ENCODE data around the gene RPUSD3. TPM values are rescaled to one million over a fixed set of nuclear protein-coding genes. Genes with fewer than 3 reads are reported as not detected.

The RPUSD3 gene
- total RNA-seq, 1 donor from 2014 or later = 30.5 TPM

GRCh38 chr3:9834520-9835380 lies 9.1 kb downstream of the RPUSD3 start:
- H3K79me2 ChIP-seq (ENCODE audit: low read depth) = no peaks in the 10 kb centered on the region
- no peaks in the 10 kb centered on the region for H3K4me1 ChIP-seq
- H3K27me3 ChIP-seq = no peaks in the 10 kb centered on the region
- TF ChIP-seq CTCF (IDR thresholded peaks at IDR 0.05) (no peak), EZH2phosphoT487 (IDR thresholded peaks at IDR 0.05) (no peak), EZH2 (IDR thresholded peaks at IDR 0.05) (no peak)
- H4K20me1 ChIP-seq (ENCODE audit: low read depth) = no peaks in the 10 kb centered on the region
- no peaks in the 10 kb centered on the region for H3K36me3 ChIP-seq
- no peaks in the 10 kb centered on the region for H3F3A ChIP-seq (ENCODE audit: low read depth)
- Mint-ChIP-seq H3K27me3 (ENCODE audit: insufficient read depth, low read depth) (peaks cover 2% of the 10 kb centered on the region), H3K36me3 (peaks cover 9% of the 10 kb centered on the region), H3K4me3 (no peak overlapping the region), H3K9me3 (no peaks in the 10 kb centered on the region), H3K4me1 (no peaks in the 10 kb centered on the region), H3K27ac (no peak overlapping the region)
- DNase-seq (ENCODE audit: low spot score) = no peak
- H3K9me3 ChIP-seq (ENCODE audit: low read depth) = no peaks in the 10 kb centered on the region
- H3K4me2 ChIP-seq = no peak overlapping the region
- no peak overlapping the region for H3K9ac ChIP-seq
- H3K27ac ChIP-seq = no peak overlapping the region
- H3K4me3 ChIP-seq = no peak overlapping the region
- no peak overlapping the region for H2AFZ ChIP-seq (replicated peaks)

GRCh38 chr3:9833078-9833477 lies 10.7 kb downstream of the RPUSD3 start:
- no peak overlapping the region for H3K4me3 ChIP-seq
- H3K4me2 ChIP-seq = no peak overlapping the region
- no peaks in the 10 kb centered on the region for H3K27me3 ChIP-seq
- H2AFZ ChIP-seq (replicated peaks) = no peak overlapping the region
- no peaks in the 10 kb centered on the region for H3K9me3 Mint-ChIP-seq
- no peaks in the 10 kb centered on the region for H3F3A ChIP-seq (ENCODE audit: low read depth)
- H3K27ac Mint-ChIP-seq = no peak overlapping the region
- TF ChIP-seq EZH2 (IDR thresholded peaks at IDR 0.05) (no peak), EZH2phosphoT487 (IDR thresholded peaks at IDR 0.05) (no peak), CTCF (IDR thresholded peaks at IDR 0.05) (no peak)
- DNase-seq (ENCODE audit: low spot score) = no peak
- no peaks in the 10 kb centered on the region for H3K27me3 Mint-ChIP-seq (ENCODE audit: insufficient read depth, low read depth)
- no peak overlapping the region for H3K9ac ChIP-seq
- H3K4me1 Mint-ChIP-seq = no peaks in the 10 kb centered on the region
- no peaks in the 10 kb centered on the region for H3K4me1 ChIP-seq
- no peaks in the 10 kb centered on the region for H3K36me3 ChIP-seq
- no peak overlapping the region for H3K4me3 Mint-ChIP-seq
- peaks cover 9% of the 10 kb centered on the region for H3K36me3 Mint-ChIP-seq
- H3K9me3 ChIP-seq (ENCODE audit: low read depth) = no peaks in the 10 kb centered on the region
- H3K27ac ChIP-seq = no peak overlapping the region
- H4K20me1 ChIP-seq (ENCODE audit: low read depth) = no peaks in the 10 kb centered on the region
- H3K79me2 ChIP-seq (ENCODE audit: low read depth) = no peaks in the 10 kb centered on the region

GRCh38 chr3:9831253-9831652 lies 12.6 kb downstream of the RPUSD3 start:
- H3K4me3 Mint-ChIP-seq = no peak overlapping the region
- DNase-seq (ENCODE audit: low spot score) = no peak
- no peak overlapping the region for H3K27ac Mint-ChIP-seq
- Histone ChIP-seq H4K20me1 (ENCODE audit: low read depth) (no peaks in the 10 kb centered on the region), H3K4me1 (no peaks in the 10 kb centered on the region), H3K36me3 (no peaks in the 10 kb centered on the region), H3K27ac (no peak overlapping the region), H3K27me3 (no peaks in the 10 kb centered on the region), H3K9me3 (ENCODE audit: low read depth) (no peaks in the 10 kb centered on the region), H3K4me2 (no peak overlapping the region), H3K79me2 (ENCODE audit: low read depth) (no peaks in the 10 kb centered on the region), H3K4me3 (no peak overlapping the region), H3K9ac (no peak overlapping the region), H2AFZ (replicated peaks) (no peak overlapping the region), H3F3A (ENCODE audit: low read depth) (no peaks in the 10 kb centered on the region)
- TF ChIP-seq CTCF (IDR thresholded peaks at IDR 0.05) (no peak), EZH2 (IDR thresholded peaks at IDR 0.05) (no peak), EZH2phosphoT487 (IDR thresholded peaks at IDR 0.05) (no peak)
- no peaks in the 10 kb centered on the region for H3K4me1 Mint-ChIP-seq
- H3K9me3 Mint-ChIP-seq = no peaks in the 10 kb centered on the region
- peaks cover 4% of the 10 kb centered on the region for H3K27me3 Mint-ChIP-seq (ENCODE audit: insufficient read depth, low read depth)
- H3K36me3 Mint-ChIP-seq = peaks cover 6% of the 10 kb centered on the region
